Osteoblast (primary cell): ENCODE data around the gene PCSK5. TPM values are rescaled to one million over a fixed set of nuclear protein-coding genes. Genes with fewer than 3 reads are reported as not detected.
"Not testable (repeated sequence)": the region's sequence is repeated elsewhere in the genome, so short reads cannot be mapped to it uniquely, and the experiment has no call there.

Experiments
- DNase-seq: peaks from one replicate; pipeline ENCODE4 v3.0.0; 2011; ENCODE audit warnings: low spot score, mixed read lengths; ENCODE audit not compliant: insufficient read length; ENCODE audit errors: missing footprints
- H2AFZ ChIP-seq: 2 replicates; pipeline ENCODE4 v1.6.0; 2011; ENCODE audit warnings: mild to moderate bottlenecking, low read length
- H3K27ac ChIP-seq: 2 replicates; pipeline ENCODE4 v1.5.1; 2011; ENCODE audit warnings: mild to moderate bottlenecking, low read depth, low read length, moderate library complexity
- H3K27me3 ChIP-seq: 2 replicates; pipeline ENCODE4 v1.6.0; 2012; ENCODE audit warnings: mild to moderate bottlenecking, control low read depth, inconsistent platforms, low read length, moderate library complexity; ENCODE audit not compliant: insufficient read depth
- H3K36me3 ChIP-seq: 2 replicates; pipeline ENCODE4 v1.5.1; 2011; ENCODE audit warnings: mild to moderate bottlenecking, low read length, control low read depth, moderate library complexity; ENCODE audit not compliant: insufficient read depth
- H3K4me1 ChIP-seq: 2 replicates; pipeline ENCODE4 v1.5.1; 2011; ENCODE audit warnings: mild to moderate bottlenecking, low read length, control low read depth, moderate library complexity; ENCODE audit not compliant: insufficient read depth
- H3K4me2 ChIP-seq: 2 replicates; pipeline ENCODE4 v1.6.0; 2011; ENCODE audit warnings: mild to moderate bottlenecking, low read length; ENCODE audit not compliant: insufficient read depth
- H3K4me3 ChIP-seq: fragments of 200-600 bp; sonication (generic); 3 replicates; pipeline ENCODE4 v1.5.1; 2012; ENCODE audit warnings: mild to moderate bottlenecking, low read length, inconsistent platforms; ENCODE audit not compliant: insufficient read depth
- H3K79me2 ChIP-seq: 2 replicates; pipeline ENCODE4 v1.6.0; 2012; ENCODE audit warnings: mild to moderate bottlenecking, low read length, control low read depth, inconsistent platforms; ENCODE audit not compliant: insufficient read depth
- H3K9me3 ChIP-seq: 2 replicates; pipeline ENCODE4 v1.5.1; 2011; ENCODE audit warnings: low read depth, low read length, control low read depth
- H4K20me1 ChIP-seq: 2 replicates; pipeline ENCODE4 v1.6.0; 2012; ENCODE audit warnings: mild to moderate bottlenecking, low read length, control low read depth; ENCODE audit not compliant: insufficient read depth
- total RNA-seq: library from RNA; depleted of rRNA; stranded (reverse); fragments of >200 nt; gene quantifications from 2 replicates; pipeline ENCODE4 v1.2.3, GENCODE V29; 2012
- TF ChIP-seq, protein P1 (sequence below): IDR thresholded peaks from 2 replicates; pipeline ENCODE4 v1.5.1; 2011; ENCODE audit warnings: mild to moderate bottlenecking, low read depth, low read length, moderate library complexity; ENCODE audit errors: extremely low read depth

The PCSK5 gene
- total RNA-seq, 1 donor: 14.5 TPM

- Histone ChIP-seq H3K4me2 (no peak overlapping the region), H4K20me1 (no peaks in the 10 kb centered on the region)
- DNase-seq: peak; percentile 37
Measured at GRCh38 chr9:76298521-76299144, 408.2 kb downstream of the PCSK5 start.

DNA sequence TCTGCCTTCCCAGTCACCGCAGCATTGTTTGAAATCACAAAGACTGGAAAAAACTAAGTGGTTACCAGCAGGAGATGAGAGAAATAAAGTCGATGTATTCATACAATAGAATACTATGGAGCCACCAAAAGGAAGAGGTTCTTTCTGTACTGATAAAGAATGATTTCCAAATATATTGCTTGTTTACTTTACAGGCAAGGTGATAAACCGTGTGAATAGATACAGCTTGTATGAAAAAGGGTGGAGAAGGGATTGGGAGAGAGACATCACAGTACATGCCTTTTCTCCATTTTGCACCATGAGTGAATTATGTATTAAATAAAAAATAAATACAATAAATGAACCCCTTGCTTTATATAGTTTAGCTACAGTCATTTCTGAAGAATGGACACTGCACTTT, 412.1 kb downstream of the PCSK5 start:
- no peak overlapping the region for H3K4me3 ChIP-seq
- no peak overlapping the region for H3K27ac ChIP-seq
- peaks cover 9% of the 10 kb centered on the region for H3K27me3 ChIP-seq
- H4K20me1 ChIP-seq: no peaks in the 10 kb centered on the region
- H3K79me2 ChIP-seq: no peaks in the 10 kb centered on the region
- no peak overlapping the region for H3K4me2 ChIP-seq
- DNase-seq: no peak
- TF ChIP-seq, protein P1, sequence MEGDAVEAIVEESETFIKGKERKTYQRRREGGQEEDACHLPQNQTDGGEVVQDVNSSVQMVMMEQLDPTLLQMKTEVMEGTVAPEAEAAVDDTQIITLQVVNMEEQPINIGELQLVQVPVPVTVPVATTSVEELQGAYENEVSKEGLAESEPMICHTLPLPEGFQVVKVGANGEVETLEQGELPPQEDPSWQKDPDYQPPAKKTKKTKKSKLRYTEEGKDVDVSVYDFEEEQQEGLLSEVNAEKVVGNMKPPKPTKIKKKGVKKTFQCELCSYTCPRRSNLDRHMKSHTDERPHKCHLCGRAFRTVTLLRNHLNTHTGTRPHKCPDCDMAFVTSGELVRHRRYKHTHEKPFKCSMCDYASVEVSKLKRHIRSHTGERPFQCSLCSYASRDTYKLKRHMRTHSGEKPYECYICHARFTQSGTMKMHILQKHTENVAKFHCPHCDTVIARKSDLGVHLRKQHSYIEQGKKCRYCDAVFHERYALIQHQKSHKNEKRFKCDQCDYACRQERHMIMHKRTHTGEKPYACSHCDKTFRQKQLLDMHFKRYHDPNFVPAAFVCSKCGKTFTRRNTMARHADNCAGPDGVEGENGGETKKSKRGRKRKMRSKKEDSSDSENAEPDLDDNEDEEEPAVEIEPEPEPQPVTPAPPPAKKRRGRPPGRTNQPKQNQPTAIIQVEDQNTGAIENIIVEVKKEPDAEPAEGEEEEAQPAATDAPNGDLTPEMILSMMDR: no peak
- no peaks in the 10 kb centered on the region for H3K9me3 ChIP-seq
- H2AFZ ChIP-seq: no peak overlapping the region
- no peaks in the 10 kb centered on the region for H3K36me3 ChIP-seq
- peaks cover 4% of the 10 kb centered on the region for H3K4me1 ChIP-seq

More at GRCh38 chr9:76298521-76299144, 408.2 kb downstream of the PCSK5 start:
- H3K9me3 ChIP-seq: no peaks in the 10 kb centered on the region
- H3K4me1 ChIP-seq: peaks cover 5% of the 10 kb centered on the region
- H2AFZ ChIP-seq: no peak overlapping the region
- H3K27me3 ChIP-seq: peaks cover 9% of the 10 kb centered on the region
- no peaks in the 10 kb centered on the region for H3K36me3 ChIP-seq
- no peak overlapping the region for H3K4me3 ChIP-seq
- H3K79me2 ChIP-seq: no peaks in the 10 kb centered on the region
- H3K27ac ChIP-seq: no peak overlapping the region
- TF ChIP-seq, protein P1: no peak

DNA sequence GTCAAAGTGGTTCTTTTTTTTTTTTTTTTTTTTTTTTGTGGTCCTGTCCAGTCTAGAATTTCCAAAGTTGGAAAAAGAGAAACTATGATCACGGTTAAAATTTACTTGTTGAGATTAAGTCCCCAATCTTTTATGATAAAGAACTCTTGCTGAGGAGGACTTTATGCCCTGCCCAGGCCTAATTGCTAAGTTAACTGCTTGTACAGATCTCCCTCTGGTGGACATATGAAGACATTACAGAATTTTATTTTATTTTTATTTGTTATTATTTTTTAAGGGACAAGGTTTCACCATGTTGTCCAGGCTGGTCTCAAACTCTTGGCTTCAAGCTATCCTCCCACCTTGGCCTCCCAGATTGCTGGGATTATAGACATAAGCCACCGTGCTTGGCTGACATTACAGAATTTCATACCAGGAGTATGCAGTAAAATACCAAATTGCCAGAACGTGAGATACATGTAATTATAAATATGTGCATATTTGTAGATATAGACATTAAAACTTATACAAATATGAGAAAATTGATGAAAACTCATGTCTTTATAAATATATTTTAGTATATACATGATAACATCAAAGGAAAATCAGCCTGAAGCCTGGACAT, 412.6 kb downstream of the PCSK5 start:
- H3K4me3 ChIP-seq: no peak overlapping the region
- H3K4me2 ChIP-seq: no peak overlapping the region
- H3K27ac ChIP-seq: no peak overlapping the region
- DNase-seq: peak; percentile 66
- H3K4me1 ChIP-seq: no peaks in the 10 kb centered on the region
- no peaks in the 10 kb centered on the region for H3K79me2 ChIP-seq
- TF ChIP-seq, protein P1: peak; percentile 63
- H4K20me1 ChIP-seq: no peaks in the 10 kb centered on the region
- peaks cover 6% of the 10 kb centered on the region for H3K27me3 ChIP-seq
- H3K9me3 ChIP-seq: no peaks in the 10 kb centered on the region
- H2AFZ ChIP-seq: no peak overlapping the region
- no peaks in the 10 kb centered on the region for H3K36me3 ChIP-seq

GRCh38 chr9:76307047-76307446, 416.6 kb downstream of the PCSK5 start:
- H4K20me1 ChIP-seq, H3K4me3 ChIP-seq, DNase-seq, H3K4me1 ChIP-seq, H3K27ac ChIP-seq, H3K79me2 ChIP-seq, H3K9me3 ChIP-seq, H3K36me3 ChIP-seq, H2AFZ ChIP-seq, H3K4me2 ChIP-seq, H3K27me3 ChIP-seq: not testable (repeated sequence)
